WERI-Rb-1 (cell line): ENCODE data around the gene A3GALT2.

Source experiments
- DNase-seq: peaks from one replicate; pipeline ENCODE4 v3.0.0-alpha.2; 2020
- H3K27ac ChIP-seq: fragments of 250-450 bp; sonication (Bioruptor Pico); 2 replicates; pipeline ENCODE4 v1.5.1; 2020; ENCODE audit warnings: mild to moderate bottlenecking, moderate library complexity
- H3K27me3 ChIP-seq: fragments of 250-450 bp; sonication (Bioruptor Pico); 2 replicates; pipeline ENCODE4 v1.5.1; 2021; ENCODE audit warnings: mild to moderate bottlenecking, low read depth, moderate library complexity; ENCODE audit not compliant: insufficient read depth, severe bottlenecking
- H3K36me3 ChIP-seq: fragments of 250-450 bp; sonication (Bioruptor Pico); 2 replicates; pipeline ENCODE4 v1.5.1; 2020; ENCODE audit warnings: mild to moderate bottlenecking, moderate library complexity
- H3K4me3 ChIP-seq: 2 replicates; pipeline ENCODE4 v1.5.1; 2011; ENCODE audit warnings: low read depth, mild to moderate bottlenecking, control low read depth, low read length
- H3K9me3 ChIP-seq: fragments of 250-450 bp; sonication (Bioruptor Pico); 2 replicates; pipeline ENCODE4 v1.5.1; 2021; ENCODE audit warnings: mild to moderate bottlenecking, moderate library complexity; ENCODE audit not compliant: severe bottlenecking
- TF ChIP-seq, protein P1 (sequence below): IDR thresholded peaks from 2 replicates; pipeline ENCODE4 v1.5.1; 2011; ENCODE audit warnings: low read depth, mild to moderate bottlenecking, control low read depth, inconsistent platforms, low read length

A3GALT2 gene

DNA sequence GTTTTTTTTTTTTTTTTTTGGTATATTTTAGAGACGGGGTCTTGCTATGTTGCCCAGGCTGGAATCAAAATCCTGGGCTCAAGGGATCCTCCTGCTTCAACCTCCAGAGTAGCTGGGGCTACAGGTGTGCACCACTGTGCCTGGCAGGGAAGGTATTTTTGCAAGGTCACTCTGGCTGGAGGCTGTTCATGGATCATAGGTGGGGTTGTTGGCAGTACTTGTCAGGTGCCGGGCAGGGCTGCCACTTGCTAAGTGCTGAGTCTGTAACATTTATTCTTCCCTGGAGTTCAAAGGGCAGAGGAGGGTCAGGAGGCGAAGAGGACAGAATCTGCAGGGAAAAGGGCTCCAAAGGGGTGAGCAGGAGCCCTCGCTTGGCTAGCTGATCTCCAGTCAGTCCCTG is 24.1 kb downstream of the A3GALT2 start:
- H3K36me3 ChIP-seq: peaks cover 63% of the 10 kb centered on the region
- TF ChIP-seq, protein P1, sequence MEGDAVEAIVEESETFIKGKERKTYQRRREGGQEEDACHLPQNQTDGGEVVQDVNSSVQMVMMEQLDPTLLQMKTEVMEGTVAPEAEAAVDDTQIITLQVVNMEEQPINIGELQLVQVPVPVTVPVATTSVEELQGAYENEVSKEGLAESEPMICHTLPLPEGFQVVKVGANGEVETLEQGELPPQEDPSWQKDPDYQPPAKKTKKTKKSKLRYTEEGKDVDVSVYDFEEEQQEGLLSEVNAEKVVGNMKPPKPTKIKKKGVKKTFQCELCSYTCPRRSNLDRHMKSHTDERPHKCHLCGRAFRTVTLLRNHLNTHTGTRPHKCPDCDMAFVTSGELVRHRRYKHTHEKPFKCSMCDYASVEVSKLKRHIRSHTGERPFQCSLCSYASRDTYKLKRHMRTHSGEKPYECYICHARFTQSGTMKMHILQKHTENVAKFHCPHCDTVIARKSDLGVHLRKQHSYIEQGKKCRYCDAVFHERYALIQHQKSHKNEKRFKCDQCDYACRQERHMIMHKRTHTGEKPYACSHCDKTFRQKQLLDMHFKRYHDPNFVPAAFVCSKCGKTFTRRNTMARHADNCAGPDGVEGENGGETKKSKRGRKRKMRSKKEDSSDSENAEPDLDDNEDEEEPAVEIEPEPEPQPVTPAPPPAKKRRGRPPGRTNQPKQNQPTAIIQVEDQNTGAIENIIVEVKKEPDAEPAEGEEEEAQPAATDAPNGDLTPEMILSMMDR: no peak
- DNase-seq: no peak
- no peak overlapping the region for H3K27ac ChIP-seq
- H3K4me3 ChIP-seq: no peak overlapping the region
- H3K9me3 ChIP-seq: no peaks in the 10 kb centered on the region
- no peaks in the 10 kb centered on the region for H3K27me3 ChIP-seq

- no peaks in the 10 kb centered on the region for H3K27me3 ChIP-seq
- TF ChIP-seq, protein P1: no peak
- no peak for DNase-seq
- no peak overlapping the region for H3K27ac ChIP-seq
- H3K4me3 ChIP-seq: no peak overlapping the region
- H3K9me3 ChIP-seq: no peaks in the 10 kb centered on the region
- H3K36me3 ChIP-seq: peaks cover 58% of the 10 kb centered on the region
Observed at GRCh38 chr1:33296082-33296458, 24.8 kb downstream of the A3GALT2 start.

GRCh38 chr1:33295450-33296081 is 25.3 kb downstream of the A3GALT2 start:
- Histone ChIP-seq H3K27ac (no peak overlapping the region), H3K27me3 (no peaks in the 10 kb centered on the region), H3K9me3 (no peaks in the 10 kb centered on the region), H3K36me3 (peaks cover 54% of the 10 kb centered on the region), H3K4me3 (no peak overlapping the region)
- DNase-seq: peak; percentile 90
- TF ChIP-seq, protein P1: peak; percentile 94

- Histone ChIP-seq H3K27ac (no peak overlapping the region), H3K36me3 (peaks cover 54% of the 10 kb centered on the region), H3K27me3 (no peaks in the 10 kb centered on the region), H3K9me3 (no peaks in the 10 kb centered on the region), H3K4me3 (no peak overlapping the region)
- DNase-seq: no peak
- TF ChIP-seq, protein P1: no peak
Observed at GRCh38 chr1:33295023-33295422, 25.9 kb downstream of the A3GALT2 start.

DNA sequence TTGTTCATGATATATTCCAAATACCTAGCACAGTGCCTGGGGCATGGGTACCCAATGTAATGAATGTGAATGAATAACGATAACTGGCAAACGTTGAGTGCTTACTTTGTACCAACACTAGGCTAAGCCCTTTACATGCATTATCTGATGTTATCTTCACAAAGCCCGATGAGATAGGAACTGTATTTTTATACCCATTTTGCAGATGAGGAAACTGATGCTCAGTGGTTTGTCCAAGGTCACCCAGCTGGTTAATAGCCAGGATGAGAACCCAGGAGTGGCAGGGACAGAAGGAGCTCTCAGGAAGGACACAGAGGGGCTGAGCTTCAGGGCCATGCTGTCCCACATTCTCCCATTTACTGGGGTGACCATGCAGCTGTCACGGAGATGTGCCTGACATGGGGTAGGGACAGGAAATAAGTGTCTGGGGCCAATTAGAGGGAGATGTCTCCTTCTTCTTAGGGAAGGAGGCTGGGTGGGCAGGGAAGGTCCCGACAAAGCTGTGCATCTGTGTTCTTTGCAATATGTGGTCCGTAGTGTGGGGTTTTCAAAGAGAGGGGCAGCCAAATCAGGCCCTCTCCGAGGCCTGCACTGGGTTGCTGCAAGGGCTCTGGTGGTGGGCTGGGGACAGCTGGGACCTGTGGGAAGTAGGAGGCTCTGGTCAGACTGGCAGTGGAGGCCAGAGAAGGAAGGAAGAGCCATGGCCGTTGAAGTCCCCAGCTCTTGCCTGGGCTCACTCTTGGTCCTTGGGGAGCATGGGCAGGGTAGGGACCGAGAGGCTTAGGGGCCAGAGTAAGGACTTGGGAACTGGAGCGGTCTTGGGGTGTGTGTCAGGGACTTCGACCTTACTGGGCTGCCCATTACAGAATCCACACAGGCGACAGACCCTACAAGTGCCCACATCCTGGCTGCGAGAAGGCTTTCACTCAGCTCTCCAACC is 26.6 kb downstream of the A3GALT2 start:
- H3K4me3 ChIP-seq: no peak overlapping the region
- H3K36me3 ChIP-seq: peaks cover 53% of the 10 kb centered on the region

More for the DNA sequence above, 26.6 kb downstream of the A3GALT2 start:
- Histone ChIP-seq H3K27ac (no peak overlapping the region), H3K27me3 (no peaks in the 10 kb centered on the region), H3K9me3 (no peaks in the 10 kb centered on the region)
- DNase-seq: no peak
- TF ChIP-seq, protein P1: no peak
